Neural progenitor cell (in vitro differentiated cells): ENCODE measurements around the gene HTR2B.

ENCODE experiments used
- EZH2 ChIP-seq: fragments of 200-600 bp; sonication (generic); IDR thresholded peaks from 2 replicates; pipeline ENCODE4 v1.6.1; 2017; ENCODE audit warnings: antibody characterized with exemption, mild to moderate bottlenecking, moderate library complexity
- EZH2phosphoT487 ChIP-seq: fragments of 200-600 bp; sonication (generic); IDR thresholded peaks from 2 replicates; pipeline ENCODE4 v1.6.1; 2017; ENCODE audit warnings: antibody characterized with exemption
- TF ChIP-seq, protein P1 (sequence below): fragments of 200-600 bp; sonication (generic); IDR thresholded peaks from 2 replicates; pipeline ENCODE4 v1.5.1; 2017; ENCODE audit warnings: antibody characterized with exemption, mild to moderate bottlenecking

DNA sequence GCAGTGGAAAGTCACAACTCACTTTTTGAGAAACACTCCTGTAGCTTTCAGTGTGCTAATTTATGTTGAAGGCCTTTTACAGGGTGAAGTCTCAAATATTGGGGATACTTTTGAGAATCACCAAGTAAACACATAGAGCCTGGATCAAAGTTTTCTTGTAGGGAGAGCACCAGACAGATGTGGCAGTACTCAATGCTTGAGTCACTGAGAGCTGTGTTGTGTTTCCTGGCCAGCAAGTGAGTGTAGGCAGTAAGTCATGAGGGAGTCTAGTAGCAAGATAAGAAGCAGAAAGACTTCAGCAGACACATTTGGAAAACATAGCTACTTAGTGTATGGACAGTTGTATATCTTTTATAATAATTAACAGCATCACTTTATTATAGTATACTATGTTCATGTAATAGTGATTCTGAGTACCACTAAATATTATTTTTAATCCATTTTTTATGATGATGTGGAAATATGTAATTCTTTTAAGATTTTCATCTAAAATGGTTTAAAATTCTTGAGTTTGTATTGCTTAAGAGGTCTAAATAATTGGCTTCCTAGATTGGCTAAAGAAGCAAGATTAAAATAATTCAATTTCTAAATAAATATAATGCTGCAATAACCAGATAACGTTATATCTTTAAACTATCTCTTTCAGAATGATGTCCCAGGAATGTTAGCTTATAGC, 55.3 kb downstream of the HTR2B start:
- TF ChIP-seq, protein P1, sequence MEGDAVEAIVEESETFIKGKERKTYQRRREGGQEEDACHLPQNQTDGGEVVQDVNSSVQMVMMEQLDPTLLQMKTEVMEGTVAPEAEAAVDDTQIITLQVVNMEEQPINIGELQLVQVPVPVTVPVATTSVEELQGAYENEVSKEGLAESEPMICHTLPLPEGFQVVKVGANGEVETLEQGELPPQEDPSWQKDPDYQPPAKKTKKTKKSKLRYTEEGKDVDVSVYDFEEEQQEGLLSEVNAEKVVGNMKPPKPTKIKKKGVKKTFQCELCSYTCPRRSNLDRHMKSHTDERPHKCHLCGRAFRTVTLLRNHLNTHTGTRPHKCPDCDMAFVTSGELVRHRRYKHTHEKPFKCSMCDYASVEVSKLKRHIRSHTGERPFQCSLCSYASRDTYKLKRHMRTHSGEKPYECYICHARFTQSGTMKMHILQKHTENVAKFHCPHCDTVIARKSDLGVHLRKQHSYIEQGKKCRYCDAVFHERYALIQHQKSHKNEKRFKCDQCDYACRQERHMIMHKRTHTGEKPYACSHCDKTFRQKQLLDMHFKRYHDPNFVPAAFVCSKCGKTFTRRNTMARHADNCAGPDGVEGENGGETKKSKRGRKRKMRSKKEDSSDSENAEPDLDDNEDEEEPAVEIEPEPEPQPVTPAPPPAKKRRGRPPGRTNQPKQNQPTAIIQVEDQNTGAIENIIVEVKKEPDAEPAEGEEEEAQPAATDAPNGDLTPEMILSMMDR = no peak
- no peak for TF ChIP-seq EZH2phosphoT487
- TF ChIP-seq EZH2 = no peak
